ENCODE results near the gene SORCS2. TPM values are rescaled to one million over a fixed set of nuclear protein-coding genes. Genes with fewer than 3 reads are reported as not detected.

SORCS2 gene
- total and polyA plus RNA-seq, 2 of the 8 experiments (the other 6 are each of a cell fraction or from before 2014, with no cell fraction given), result 0.36 to 1.8 TPM

GRCh38 chr4:7338876-7339623 lies 146.7 kb downstream of the SORCS2 start:
- no peak overlapping the region for H2AFZ ChIP-seq (ENCODE audit: low read length)
- no peak overlapping the region for H4K5ac ChIP-seq (ENCODE audit: insufficient read length, low read depth, low read length)
- no peak overlapping the region for H2BK20ac ChIP-seq (ENCODE audit: low read length)
- H2BK12ac ChIP-seq (ENCODE audit: low read depth, low read length), result no peak overlapping the region
- POLR2A ChIA-PET (ENCODE audit: partially characterized antibody), result no interaction called here
- H4K20me1 ChIP-seq (replicated peaks in 1 of 2; ENCODE audit: control insufficient read depth in 1 of 2, insufficient read depth in 2 of 2, low read length in 2 of 2), result peaks cover 0 to 4% of the 10 kb centered on the region in 2 experiments
- no peak overlapping the region for H3K4me2 ChIP-seq (ENCODE audit: insufficient read depth in 1 of 2, low read depth in 2 of 2, low read length in 2 of 2)
- no peak overlapping the region for H2AK5ac ChIP-seq (ENCODE audit: low read depth, low read length)
- no peak overlapping the region for H3K23ac ChIP-seq (ENCODE audit: insufficient read length)
- H3K18ac ChIP-seq (ENCODE audit: extremely low read depth, low read length), result no peak overlapping the region
- H3K4me1 ChIP-seq (replicated peaks in 1 of 4; ENCODE audit: control insufficient read depth in 3 of 4, insufficient read depth in 4 of 4, low read length in 3 of 4), result peaks cover 0 to 6% (median 4%) of the 10 kb centered on the region in 4 experiments; a peak in 4 of 7 replicates
- CTCF ChIA-PET (ENCODE audit: partially characterized antibody), result interaction anchor here (0.7 to 1.5 kb wide), 6 partner anchors 14 to 463 kb away, joined by 3 to 8 read pairs (median 4); partner anchors contain the start of gene SORCS2
- no peak overlapping the region for H2BK120ac ChIP-seq (replicated peaks; ENCODE audit: low read depth, low read length)
- no peak overlapping the region for H3K4ac ChIP-seq (replicated peaks; ENCODE audit: insufficient read length, low read depth, low read length)
- no peak overlapping the region for H3K9ac ChIP-seq (replicated peaks in 1 of 4; ENCODE audit: extremely low read depth in 1 of 4, low read depth in 3 of 4, low read length in 3 of 4)
- H3K9me3 ChIP-seq (ENCODE audit: insufficient read depth in 2 of 2, low read depth in 1 of 2, low read length in 1 of 2), result peaks cover 4 to 8% of the 10 kb centered on the region in 2 experiments; a peak in 2 of 4 replicates
- no peaks in the 10 kb centered on the region; a peak in 1 of 7 replicates for H3K27me3 ChIP-seq (replicated peaks in 1 of 4; ENCODE audit: control insufficient read depth in 3 of 4, extremely low read depth in 1 of 4, insufficient read depth in 3 of 4, low read length in 3 of 4)
- H3K79me2 ChIP-seq (ENCODE audit: control insufficient read depth in 1 of 2, insufficient read depth in 2 of 2, low read length in 2 of 2), result no peaks in the 10 kb centered on the region
- H4K91ac ChIP-seq (replicated peaks; ENCODE audit: insufficient read length, low read length), result no peak overlapping the region
- FAIRE-seq, result no peak
- H3K79me1 ChIP-seq (ENCODE audit: low read depth, low read length), result no peaks in the 10 kb centered on the region
- H3K4me3 ChIP-seq (ENCODE audit: extremely low read depth in 1 of 4, insufficient read depth in 2 of 4, low read depth in 3 of 4, low read length in 4 of 4), result no peak overlapping the region
- no peak overlapping the region; the same call in 1 of the 2 replicates for H4K8ac ChIP-seq (ENCODE audit: extremely low read depth, insufficient read depth, low read length)
- no peak overlapping the region for H3K56ac ChIP-seq (replicated peaks; ENCODE audit: insufficient read length, low read depth, low read length)
- 93% methylated on average over 19 of the region's 19 CpGs; no CpG with 5 or more reads in 1 of the 2 experiments for WGBS, 2 experiments (ENCODE audit: extremely low coverage in 1 of 2, insufficient coverage in 1 of 2, insufficient read length in 1 of 2, insufficient replicate concordance in 2 of 2, low coverage in 1 of 2, low lambda C conversion rate in 2 of 2, missing lambda C conversion rate in 1 of 2)
- H3K14ac ChIP-seq (ENCODE audit: insufficient read length), result no peak overlapping the region
- no peak for DNase-seq (ENCODE audit: low read depth in 1 of 2, low spot score in 2 of 2)
- no peaks in the 10 kb centered on the region for H3K36me3 ChIP-seq (ENCODE audit: control insufficient read depth in 2 of 4, insufficient read depth in 4 of 4, low read length in 3 of 4)
- H2BK15ac ChIP-seq (ENCODE audit: low read length), result no peak overlapping the region
- no peak overlapping the region for H2BK5ac ChIP-seq (ENCODE audit: low read depth, low read length)
- H3K23me2 ChIP-seq (ENCODE audit: low read depth, low read length), result peaks cover 7% of the 10 kb centered on the region; the same call in 1 of the 2 replicates
- H3K27ac ChIP-seq (ENCODE audit: low read depth, low read length), result no peak overlapping the region
- TF ChIP-seq RFX5 (IDR thresholded peaks at IDR 0.05; ENCODE audit: borderline replicate concordance, low read depth, low read length) (no peak), EZH2 (IDR thresholded peaks at IDR 0.05; ENCODE audit: low read depth, low read length, severe bottlenecking) (no peak)
